HEK293 (cell line): ENCODE measurements around the gene CARNS1.

Experiments
- EGR2 ChIP-seq: fragments of 450-650 bp; formaldehyde crosslinking; IDR thresholded peaks from 2 replicates; pipeline ENCODE4 v1.5.1; 2016; ENCODE audit warnings: low read depth, missing biosample characterization, missing genetic modification characterization
- ELK4 ChIP-seq: IDR thresholded peaks from 2 replicates; pipeline ENCODE4 v1.6.1; 2011; ENCODE audit warnings: mild to moderate bottlenecking, low read depth, low read length, borderline replicate concordance
- GFI1B ChIP-seq: fragments of 450-650 bp; formaldehyde crosslinking; IDR thresholded peaks from 2 replicates; pipeline ENCODE4 v1.5.1; 2016; ENCODE audit warnings: missing biosample characterization, missing genetic modification characterization
- IKZF3 ChIP-seq: fragments of 450-650 bp; IDR thresholded peaks from 2 replicates; pipeline ENCODE4 v1.5.0; 2018; ENCODE audit warnings: missing biosample characterization, mild to moderate bottlenecking, missing genetic modification characterization, moderate library complexity
- INSM2 ChIP-seq: fragments of 450-650 bp; formaldehyde crosslinking; IDR thresholded peaks from 2 replicates; pipeline ENCODE4 v1.5.1; 2016; ENCODE audit warnings: missing biosample characterization, missing genetic modification characterization
- KLF8 ChIP-seq: fragments of 450-650 bp; formaldehyde crosslinking; IDR thresholded peaks from 2 replicates; pipeline ENCODE4 v1.5.1; 2016; ENCODE audit warnings: missing biosample characterization, missing genetic modification characterization
- KLF9 ChIP-seq: fragments of 450-650 bp; formaldehyde crosslinking; IDR thresholded peaks from 2 replicates; pipeline ENCODE4 v1.5.1; 2016; ENCODE audit warnings: missing biosample characterization, missing genetic modification characterization, low read depth
- PRDM1 ChIP-seq: fragments of 450-650 bp; formaldehyde crosslinking; IDR thresholded peaks from 2 replicates; pipeline ENCODE4; 2016; ENCODE audit warnings: missing biosample characterization, missing genetic modification characterization
- RBAK ChIP-seq: fragments of 450-650 bp; formaldehyde crosslinking; IDR thresholded peaks from 2 replicates; pipeline ENCODE4 v1.5.1; 2016; ENCODE audit warnings: missing biosample characterization, missing genetic modification characterization
- SP2 ChIP-seq: fragments of 450-650 bp; formaldehyde crosslinking; IDR thresholded peaks from 2 replicates; pipeline ENCODE4 v1.5.1; 2016; ENCODE audit warnings: missing biosample characterization, missing genetic modification characterization
- SP3 ChIP-seq: fragments of 450-650 bp; formaldehyde crosslinking; IDR thresholded peaks from 2 replicates; pipeline ENCODE4 v1.5.1; 2016; ENCODE audit warnings: missing biosample characterization, missing genetic modification characterization
- WT1 ChIP-seq: fragments of 450-650 bp; formaldehyde crosslinking; IDR thresholded peaks from 2 replicates; pipeline ENCODE4 v1.5.1; 2016; ENCODE audit warnings: missing biosample characterization, missing genetic modification characterization
- ZBTB11 ChIP-seq: fragments of 450-650 bp; formaldehyde crosslinking; conservative IDR thresholded peaks from 2 replicates; pipeline ENCODE4 v1.5.1; 2016; ENCODE audit warnings: low read depth, missing biosample characterization, missing genetic modification characterization
- ZEB2 ChIP-seq: fragments of 450-650 bp; formaldehyde crosslinking; IDR thresholded peaks from 2 replicates; pipeline ENCODE4 v1.5.1; 2016; ENCODE audit warnings: missing biosample characterization, missing genetic modification characterization
- ZFHX2 ChIP-seq: fragments of 450-650 bp; formaldehyde crosslinking; conservative IDR thresholded peaks from 2 replicates; pipeline ENCODE4 v1.5.1; 2016; ENCODE audit warnings: missing biosample characterization, missing genetic modification characterization
- ZNF138 ChIP-seq: fragments of 450-650 bp; formaldehyde crosslinking; IDR thresholded peaks from 2 replicates; pipeline ENCODE4 v1.5.1; 2016; ENCODE audit warnings: missing biosample characterization, missing genetic modification characterization, borderline replicate concordance
- ZNF214 ChIP-seq: fragments of 450-650 bp; formaldehyde crosslinking; IDR thresholded peaks from 2 replicates; pipeline ENCODE4 v1.5.1; 2017; ENCODE audit warnings: missing biosample characterization, mild to moderate bottlenecking, missing genetic modification characterization, borderline replicate concordance
- ZNF26 ChIP-seq: fragments of 450-650 bp; formaldehyde crosslinking; IDR thresholded peaks from 2 replicates; pipeline ENCODE4 v1.5.1; 2016; ENCODE audit warnings: missing biosample characterization, missing genetic modification characterization
- ZNF501 ChIP-seq: fragments of 450-650 bp; formaldehyde crosslinking; IDR thresholded peaks from 2 replicates; pipeline ENCODE4 v1.5.1; 2016; ENCODE audit warnings: missing biosample characterization, missing genetic modification characterization
- ZNF558 ChIP-seq: fragments of 450-650 bp; formaldehyde crosslinking; IDR thresholded peaks from 2 replicates; pipeline ENCODE4 v1.5.1; 2016; ENCODE audit warnings: missing biosample characterization, missing genetic modification characterization
- TF ChIP-seq, protein P1 (sequence below): fragments of 450-650 bp; formaldehyde crosslinking; IDR thresholded peaks from 2 replicates; pipeline ENCODE4 v1.5.1; 2016; ENCODE audit warnings: missing biosample characterization, missing genetic modification characterization
- TF ChIP-seq, protein P2 (sequence below): fragments of 450-650 bp; IDR thresholded peaks from 2 replicates; pipeline ENCODE4 v1.5.1; 2018; ENCODE audit warnings: missing biosample characterization, mild to moderate bottlenecking, missing genetic modification characterization
- TF ChIP-seq, protein P3 (sequence below): fragments of 450-650 bp; formaldehyde crosslinking; IDR thresholded peaks from 2 replicates; pipeline ENCODE4 v1.5.1; 2016; ENCODE audit warnings: missing biosample characterization, missing genetic modification characterization
- TF ChIP-seq, protein P4 (sequence below): fragments of 450-650 bp; formaldehyde crosslinking; IDR thresholded peaks from 2 replicates; pipeline ENCODE4 v1.5.1; 2017; ENCODE audit warnings: missing biosample characterization, missing genetic modification characterization

CARNS1 gene

DNA sequence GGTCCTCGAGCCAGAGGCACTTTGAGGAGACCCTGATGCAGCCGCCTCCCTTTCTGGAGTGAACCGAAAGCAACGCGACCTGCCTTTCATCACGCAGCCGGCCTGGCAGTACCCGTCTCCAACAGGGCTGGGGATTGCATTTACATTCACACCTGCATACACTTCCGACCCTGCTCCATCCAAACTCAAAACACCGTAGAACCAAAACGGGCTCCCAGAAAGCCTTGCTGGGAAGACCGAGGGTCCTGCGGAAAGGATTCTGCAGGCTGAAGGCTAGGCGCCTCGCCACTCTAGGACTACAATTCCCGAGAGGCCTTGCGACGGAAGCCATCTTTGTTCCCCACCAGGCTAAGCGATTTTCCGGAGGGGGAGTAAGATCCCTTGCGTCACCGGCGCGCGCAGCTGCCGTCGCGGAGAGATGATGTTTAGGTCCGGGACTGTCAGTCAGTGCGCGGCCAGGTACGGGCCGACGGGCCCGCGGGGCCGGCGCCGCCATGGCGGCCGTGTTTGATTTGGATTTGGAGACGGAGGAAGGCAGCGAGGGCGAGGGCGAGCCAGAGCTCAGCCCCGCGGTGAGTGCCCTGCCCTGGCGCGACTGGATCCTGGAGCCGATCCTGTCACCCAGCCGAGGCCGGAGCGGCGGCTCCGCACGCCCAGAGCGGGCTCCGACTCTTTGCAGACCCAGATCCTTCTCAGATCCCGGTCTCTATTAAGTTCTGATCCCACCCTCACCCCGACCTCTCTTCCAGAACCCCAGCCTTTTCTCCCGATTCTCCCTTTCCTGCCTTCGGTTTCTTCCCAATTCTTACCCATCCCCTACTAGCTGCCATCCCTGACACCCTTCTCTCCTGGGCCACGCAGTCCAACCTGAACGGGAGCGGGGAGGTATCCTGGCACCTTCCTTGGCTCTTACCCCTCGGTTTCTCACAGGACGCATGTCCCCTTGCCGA is 12.8 kb downstream of the CARNS1 start, which contains the start of gene RPS6KB2 (continued):
- no peak for TF ChIP-seq ZNF26 (tag by site-specific recombination)
- TF ChIP-seq, protein P1, sequence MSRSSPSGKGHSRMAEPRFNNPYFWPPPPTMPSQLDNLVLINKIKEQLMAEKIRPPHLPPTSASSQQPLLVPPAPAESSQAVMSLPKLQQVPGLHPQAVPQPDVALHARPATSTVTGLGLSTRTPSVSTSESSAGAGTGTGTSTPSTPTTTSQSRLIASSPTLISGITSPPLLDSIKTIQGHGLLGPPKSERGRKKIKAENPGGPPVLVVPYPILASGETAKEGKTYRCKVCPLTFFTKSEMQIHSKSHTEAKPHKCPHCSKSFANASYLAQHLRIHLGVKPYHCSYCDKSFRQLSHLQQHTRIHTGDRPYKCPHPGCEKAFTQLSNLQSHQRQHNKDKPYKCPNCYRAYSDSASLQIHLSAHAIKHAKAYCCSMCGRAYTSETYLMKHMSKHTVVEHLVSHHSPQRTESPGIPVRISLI (tag by site-specific recombination): no peak
- TF ChIP-seq ZNF138 (tag by site-specific recombination): no peak
- no peak for TF ChIP-seq IKZF3 (tag by site-specific recombination)
- peak; percentile 50; the same call in 1 of the 2 replicates for TF ChIP-seq ZBTB11 (tag by site-specific recombination)
- 0 out of 2 replicates have a peak, but pooled peaks have one; percentile 41 for TF ChIP-seq KLF9 (tag by site-specific recombination)
- no peak; the same call in 1 of the 2 replicates for TF ChIP-seq ZFHX2 (tag by site-specific recombination)
- TF ChIP-seq, protein P2, sequence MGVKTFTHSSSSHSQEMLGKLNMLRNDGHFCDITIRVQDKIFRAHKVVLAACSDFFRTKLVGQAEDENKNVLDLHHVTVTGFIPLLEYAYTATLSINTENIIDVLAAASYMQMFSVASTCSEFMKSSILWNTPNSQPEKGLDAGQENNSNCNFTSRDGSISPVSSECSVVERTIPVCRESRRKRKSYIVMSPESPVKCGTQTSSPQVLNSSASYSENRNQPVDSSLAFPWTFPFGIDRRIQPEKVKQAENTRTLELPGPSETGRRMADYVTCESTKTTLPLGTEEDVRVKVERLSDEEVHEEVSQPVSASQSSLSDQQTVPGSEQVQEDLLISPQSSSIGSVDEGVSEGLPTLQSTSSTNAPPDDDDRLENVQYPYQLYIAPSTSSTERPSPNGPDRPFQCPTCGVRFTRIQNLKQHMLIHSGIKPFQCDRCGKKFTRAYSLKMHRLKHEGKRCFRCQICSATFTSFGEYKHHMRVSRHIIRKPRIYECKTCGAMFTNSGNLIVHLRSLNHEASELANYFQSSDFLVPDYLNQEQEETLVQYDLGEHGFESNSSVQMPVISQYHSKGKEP (tag by site-specific recombination): no peak
- peak; percentile 84 for TF ChIP-seq ZEB2
- TF ChIP-seq ZNF501 (tag by site-specific recombination): peak; percentile 59; the same call in 1 of the 2 replicates
- TF ChIP-seq SP2: peak; percentile 56
- 0 out of 2 replicates have a peak, but pooled peaks have one; percentile 14 for TF ChIP-seq EGR2 (tag by site-specific recombination)
- no peak for TF ChIP-seq GFI1B (tag by site-specific recombination)
- peak; percentile 35; the same call in 1 of the 2 replicates for TF ChIP-seq KLF8
- TF ChIP-seq ZNF214: no peak
- TF ChIP-seq WT1 (tag by site-specific recombination): 0 out of 2 replicates have a peak, but pooled peaks have one; percentile 27
- TF ChIP-seq RBAK (tag by site-specific recombination): no peak
- TF ChIP-seq ELK4: no peak; the same call in 1 of the 2 replicates
- TF ChIP-seq, protein P3, sequence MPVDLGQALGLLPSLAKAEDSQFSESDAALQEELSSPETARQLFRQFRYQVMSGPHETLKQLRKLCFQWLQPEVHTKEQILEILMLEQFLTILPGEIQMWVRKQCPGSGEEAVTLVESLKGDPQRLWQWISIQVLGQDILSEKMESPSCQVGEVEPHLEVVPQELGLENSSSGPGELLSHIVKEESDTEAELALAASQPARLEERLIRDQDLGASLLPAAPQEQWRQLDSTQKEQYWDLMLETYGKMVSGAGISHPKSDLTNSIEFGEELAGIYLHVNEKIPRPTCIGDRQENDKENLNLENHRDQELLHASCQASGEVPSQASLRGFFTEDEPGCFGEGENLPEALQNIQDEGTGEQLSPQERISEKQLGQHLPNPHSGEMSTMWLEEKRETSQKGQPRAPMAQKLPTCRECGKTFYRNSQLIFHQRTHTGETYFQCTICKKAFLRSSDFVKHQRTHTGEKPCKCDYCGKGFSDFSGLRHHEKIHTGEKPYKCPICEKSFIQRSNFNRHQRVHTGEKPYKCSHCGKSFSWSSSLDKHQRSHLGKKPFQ: no peak
- peak; percentile 75 for TF ChIP-seq SP3 (tag by site-specific recombination)
- TF ChIP-seq PRDM1 (tag by site-specific recombination): no peak
- TF ChIP-seq, protein P4, sequence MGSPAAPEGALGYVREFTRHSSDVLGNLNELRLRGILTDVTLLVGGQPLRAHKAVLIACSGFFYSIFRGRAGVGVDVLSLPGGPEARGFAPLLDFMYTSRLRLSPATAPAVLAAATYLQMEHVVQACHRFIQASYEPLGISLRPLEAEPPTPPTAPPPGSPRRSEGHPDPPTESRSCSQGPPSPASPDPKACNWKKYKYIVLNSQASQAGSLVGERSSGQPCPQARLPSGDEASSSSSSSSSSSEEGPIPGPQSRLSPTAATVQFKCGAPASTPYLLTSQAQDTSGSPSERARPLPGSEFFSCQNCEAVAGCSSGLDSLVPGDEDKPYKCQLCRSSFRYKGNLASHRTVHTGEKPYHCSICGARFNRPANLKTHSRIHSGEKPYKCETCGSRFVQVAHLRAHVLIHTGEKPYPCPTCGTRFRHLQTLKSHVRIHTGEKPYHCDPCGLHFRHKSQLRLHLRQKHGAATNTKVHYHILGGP (tag by site-specific recombination): no peak
- no peak for TF ChIP-seq INSM2 (tag by site-specific recombination)
- TF ChIP-seq ZNF558 (tag by site-specific recombination): no peak
